Ishikawa (cell line): Measurements from ENCODE around the gene ACOT12.

Experiments
- CEBPB ChIP-seq: IDR thresholded peaks from 2 replicates; pipeline ENCODE4 v1.6.1; 2012
- CREB1 ChIP-seq: IDR thresholded peaks from 2 replicates; pipeline ENCODE4 v1.6.1; 2012; ENCODE audit warnings: low read depth
- EGR1 ChIP-seq: IDR thresholded peaks from 2 replicates; pipeline ENCODE4 v1.6.1; 2012
- EP300 ChIP-seq: IDR thresholded peaks from 2 replicates; pipeline ENCODE4 v1.6.1; 2012; ENCODE audit warnings: borderline replicate concordance
- FOXM1 ChIP-seq: IDR thresholded peaks from 2 replicates; pipeline ENCODE4 v1.6.1; 2012; ENCODE audit warnings: low read depth, borderline replicate concordance
- MAX ChIP-seq: IDR thresholded peaks from 2 replicates; pipeline ENCODE4 v1.6.1; 2012
- NFIC ChIP-seq: IDR thresholded peaks from 2 replicates; pipeline ENCODE4 v1.6.1; 2012
- RAD21 ChIP-seq: IDR thresholded peaks from 2 replicates; pipeline ENCODE4 v1.6.1; 2012; ENCODE audit warnings: low read depth
- REST ChIP-seq: IDR thresholded peaks from 2 replicates; pipeline ENCODE4 v1.6.1; 2012; ENCODE audit warnings: low read depth, mild to moderate bottlenecking
- TAF1 ChIP-seq: IDR thresholded peaks from 2 replicates; pipeline ENCODE4 v1.6.1; 2012; ENCODE audit warnings: low read depth, mild to moderate bottlenecking
- TCF12 ChIP-seq: IDR thresholded peaks from 2 replicates; pipeline ENCODE4 v1.6.1; 2012; ENCODE audit warnings: low read depth
- TEAD4 ChIP-seq: IDR thresholded peaks from 2 replicates; pipeline ENCODE4 v1.6.1; 2012
- YY1 ChIP-seq: IDR thresholded peaks from 2 replicates; pipeline ENCODE4 v1.6.1; 2012; ENCODE audit warnings: low read depth
- ZBTB7A ChIP-seq: IDR thresholded peaks from 2 replicates; pipeline ENCODE4 v1.6.1; 2012; ENCODE audit warnings: low read depth
- TF ChIP-seq, protein P1 (sequence below): IDR thresholded peaks from 2 replicates; pipeline ENCODE4 v1.6.1; 2012

Gene ACOT12

DNA sequence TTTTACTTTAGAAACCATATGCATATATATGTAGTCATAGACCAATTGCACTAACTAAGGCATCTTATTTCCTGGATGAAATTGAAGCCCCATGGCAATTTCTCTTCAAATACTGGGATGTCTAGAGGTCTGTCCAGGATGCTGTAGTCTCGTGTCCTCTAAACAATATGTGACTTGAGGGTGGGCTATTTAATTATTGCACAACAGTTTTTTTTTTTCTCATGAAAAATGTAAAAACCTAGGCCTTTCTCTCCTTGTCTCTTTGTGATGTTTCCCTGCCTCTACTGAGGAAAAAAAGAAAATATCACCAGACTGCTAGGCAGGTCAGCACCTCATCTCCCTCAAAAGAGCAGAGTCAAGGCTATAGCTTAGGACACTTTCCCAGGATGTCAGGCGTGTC lies 58.0 kb downstream of the ACOT12 start:
- TF ChIP-seq TCF12 (no peak), FOXM1 (no peak), NFIC (no peak), CEBPB (no peak), YY1 (no peak), EP300 (no peak), MAX (no peak), CREB1 (no peak), TAF1 (no peak), ZBTB7A (no peak), RAD21 (no peak), REST (no peak), TEAD4 (no peak), EGR1 (no peak)
- TF ChIP-seq, protein P1, sequence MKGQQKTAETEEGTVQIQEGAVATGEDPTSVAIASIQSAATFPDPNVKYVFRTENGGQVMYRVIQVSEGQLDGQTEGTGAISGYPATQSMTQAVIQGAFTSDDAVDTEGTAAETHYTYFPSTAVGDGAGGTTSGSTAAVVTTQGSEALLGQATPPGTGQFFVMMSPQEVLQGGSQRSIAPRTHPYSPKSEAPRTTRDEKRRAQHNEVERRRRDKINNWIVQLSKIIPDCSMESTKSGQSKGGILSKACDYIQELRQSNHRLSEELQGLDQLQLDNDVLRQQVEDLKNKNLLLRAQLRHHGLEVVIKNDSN = no peak

DNA sequence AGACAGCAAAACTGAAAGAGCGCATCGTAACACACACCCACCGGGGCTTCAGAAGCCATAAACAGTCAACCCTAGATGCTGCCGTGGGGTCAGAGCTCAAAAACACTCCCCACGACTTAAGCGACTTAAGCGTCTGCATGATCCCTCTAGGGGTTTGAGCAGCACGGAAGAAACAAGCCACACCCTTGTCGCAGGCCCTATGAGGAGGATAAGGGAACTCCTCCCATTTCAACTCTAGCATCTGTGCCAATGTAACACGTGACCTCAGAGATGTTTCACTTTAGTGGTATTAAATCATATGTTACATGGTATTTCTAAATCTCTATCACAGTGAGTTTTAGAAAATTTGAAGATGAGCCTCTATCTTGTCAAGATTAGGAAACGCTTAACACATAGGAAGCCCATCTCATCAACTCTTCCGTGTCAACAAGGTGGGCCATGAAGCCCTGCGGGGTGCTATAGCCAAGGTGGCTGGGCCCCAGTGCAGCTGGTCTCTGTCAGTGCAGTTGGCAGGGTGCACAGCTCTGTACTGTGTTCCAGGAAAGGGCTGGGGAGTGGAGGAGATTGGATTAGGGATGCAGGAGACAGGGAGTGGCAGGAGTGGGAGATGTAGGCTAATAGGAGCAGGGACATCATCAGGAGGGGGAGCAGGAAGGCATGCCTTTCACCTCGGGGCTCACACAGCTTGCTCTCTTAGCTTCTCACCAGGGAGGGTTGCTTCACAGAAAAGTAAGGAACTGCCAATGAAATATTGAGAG lies 59.5 kb downstream of the ACOT12 start:
- TF ChIP-seq REST (no peak), CEBPB (no peak), RAD21 (no peak), NFIC (no peak), TEAD4 (no peak), TAF1 (no peak), EGR1 (no peak)
- TF ChIP-seq, protein P1 = no peak

DNA sequence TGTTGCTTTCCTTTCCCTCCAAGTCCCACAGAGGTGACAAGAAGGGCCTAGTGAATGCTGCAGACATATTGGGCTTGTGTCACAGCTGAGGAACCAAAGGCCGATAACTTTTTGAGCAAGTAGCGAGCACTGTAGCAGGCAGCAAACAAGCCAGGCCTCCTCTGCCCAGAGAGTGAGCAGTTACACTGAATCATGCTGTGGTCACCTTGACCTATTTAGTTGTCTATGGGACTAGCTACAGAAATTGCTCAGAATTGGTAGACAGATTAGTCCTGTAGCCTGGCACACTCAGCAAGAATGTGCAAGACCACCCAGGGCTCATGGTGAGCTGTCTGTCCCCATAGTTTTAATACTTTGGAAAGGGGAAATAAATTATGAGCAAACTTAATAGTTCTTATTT lies 67.4 kb downstream of the ACOT12 start:
- no peak for TF ChIP-seq CREB1
- TF ChIP-seq RAD21 = no peak
- no peak for TF ChIP-seq REST
- no peak for TF ChIP-seq EP300
- no peak for TF ChIP-seq YY1

- TF ChIP-seq NFIC (no peak), TAF1 (no peak), EGR1 (no peak), RAD21 (no peak), REST (no peak), YY1 (no peak), EP300 (no peak), CEBPB (no peak)
Measured at GRCh38 chr5:81317536-81317935, 76.4 kb downstream of the ACOT12 start.
